GF-D8 (cell line): ENCODE data around the gene CUBN.
"Not testable (repeated sequence)": the region's sequence is repeated elsewhere in the genome, so short reads cannot be mapped to it uniquely, and the experiment has no call there.

Experiments
- DNase-seq: peaks from one replicate; lab custom pipeline; 2025; lab: John Stamatoyannopoulos, UW

Gene CUBN

GRCh38 chr10:17038627-17039026 is 91.0 kb downstream of the CUBN start:
- DNase-seq: no peak

DNA sequence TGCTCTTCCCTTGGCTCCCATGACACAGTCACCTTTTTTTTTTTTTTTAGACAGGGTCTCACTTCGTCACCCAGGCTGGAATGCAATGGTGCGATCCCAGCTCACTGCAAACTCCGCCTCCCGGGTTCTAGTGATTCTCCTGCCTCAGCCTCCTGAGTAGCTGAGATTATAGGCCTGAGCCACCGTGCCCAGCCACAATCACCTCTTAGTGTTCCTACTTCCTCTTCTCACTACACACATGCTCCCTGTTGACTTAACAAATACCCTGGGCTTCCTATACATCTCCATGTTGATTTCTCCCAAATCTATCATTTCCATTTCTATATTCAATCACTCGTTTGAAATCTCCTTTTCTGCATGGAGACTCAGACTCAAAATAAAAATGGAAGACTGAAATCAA is 91.7 kb downstream of the CUBN start:
- DNase-seq: no peak

DNA sequence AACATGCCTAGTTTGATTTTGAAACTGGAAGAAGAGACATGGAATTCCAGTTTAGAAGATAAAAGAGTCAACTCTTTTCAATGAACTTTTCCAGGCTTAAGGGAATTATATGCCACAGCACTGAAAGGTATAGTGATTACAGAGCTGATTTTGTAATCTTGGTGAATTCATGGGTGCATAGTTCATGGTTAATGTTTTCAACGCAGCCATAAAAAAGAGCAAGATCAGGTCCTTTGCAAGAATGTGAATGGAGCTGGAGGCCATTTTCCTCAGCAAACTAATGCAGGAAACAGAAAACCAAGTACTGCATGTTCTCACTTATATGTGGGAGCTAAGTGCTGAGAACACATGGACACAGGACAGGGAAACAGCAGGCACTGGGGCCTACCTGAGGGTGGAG is 94.2 kb downstream of the CUBN start:
- DNase-seq: no peak

- DNase-seq: peak; percentile 5
Measured at GRCh38 chr10:17033529-17034260, 95.9 kb downstream of the CUBN start.

GRCh38 chr10:17031637-17032635 is 97.7 kb downstream of the CUBN start:
- DNase-seq: peak; percentile 74

DNA sequence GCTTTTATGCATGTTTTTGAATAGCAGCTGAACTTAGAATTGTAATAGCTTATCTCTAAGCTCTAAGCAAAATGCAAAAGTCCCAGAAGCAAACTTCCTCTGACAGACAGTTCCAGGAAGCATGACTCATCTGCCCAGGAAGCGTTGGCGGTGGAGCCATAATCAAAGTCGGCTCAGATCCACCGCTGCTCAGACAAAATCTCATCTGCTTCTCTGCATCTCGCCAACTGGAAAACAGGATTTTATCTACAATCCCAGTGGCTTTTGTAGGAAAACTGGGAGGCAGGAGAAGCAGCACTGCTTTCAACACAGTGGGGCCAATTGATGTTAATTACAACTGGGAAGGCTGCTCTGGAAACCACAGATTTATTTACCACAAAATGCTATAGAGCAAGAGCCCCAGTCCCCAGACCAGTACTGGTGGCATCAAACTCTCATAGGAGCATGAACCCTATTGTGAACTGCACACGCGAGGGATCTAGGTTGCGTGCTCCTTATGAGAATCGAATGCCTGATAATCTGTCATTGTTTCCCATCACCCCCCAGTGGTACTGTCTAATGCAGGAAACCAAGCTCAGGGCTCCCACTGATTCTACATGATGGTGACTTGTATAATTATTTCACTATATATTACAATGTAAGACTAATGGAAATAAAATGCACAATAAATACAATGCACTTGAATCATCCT is 99.9 kb downstream of the CUBN start:
- DNase-seq: peak; percentile 45

DNA sequence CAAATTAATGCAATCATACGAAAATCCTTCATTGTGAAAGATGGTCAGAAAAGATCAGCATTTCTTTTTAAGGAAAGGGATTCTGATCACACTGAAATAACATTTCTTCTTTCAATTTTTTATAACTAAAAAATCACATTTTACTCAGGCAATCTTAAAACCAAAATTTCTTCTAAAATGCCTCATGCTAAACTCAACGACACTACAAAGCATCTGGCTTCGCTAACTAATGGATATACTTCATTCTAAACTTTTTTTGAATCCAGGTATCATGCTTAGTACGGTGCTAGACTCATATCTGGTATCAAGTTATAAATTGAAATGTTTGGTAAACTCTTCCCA is 100.4 kb downstream of the CUBN start:
- no peak for DNase-seq

- no peak for DNase-seq
Measured at GRCh38 chr10:17028798-17029197, 100.8 kb downstream of the CUBN start.

GRCh38 chr10:17026686-17027485 is 102.7 kb downstream of the CUBN start:
- no peak for DNase-seq

GRCh38 chr10:17025444-17026295 is 103.9 kb downstream of the CUBN start:
- DNase-seq: no peak

- DNase-seq: no peak
Measured at GRCh38 chr10:17024461-17024860, 105.2 kb downstream of the CUBN start.

DNA sequence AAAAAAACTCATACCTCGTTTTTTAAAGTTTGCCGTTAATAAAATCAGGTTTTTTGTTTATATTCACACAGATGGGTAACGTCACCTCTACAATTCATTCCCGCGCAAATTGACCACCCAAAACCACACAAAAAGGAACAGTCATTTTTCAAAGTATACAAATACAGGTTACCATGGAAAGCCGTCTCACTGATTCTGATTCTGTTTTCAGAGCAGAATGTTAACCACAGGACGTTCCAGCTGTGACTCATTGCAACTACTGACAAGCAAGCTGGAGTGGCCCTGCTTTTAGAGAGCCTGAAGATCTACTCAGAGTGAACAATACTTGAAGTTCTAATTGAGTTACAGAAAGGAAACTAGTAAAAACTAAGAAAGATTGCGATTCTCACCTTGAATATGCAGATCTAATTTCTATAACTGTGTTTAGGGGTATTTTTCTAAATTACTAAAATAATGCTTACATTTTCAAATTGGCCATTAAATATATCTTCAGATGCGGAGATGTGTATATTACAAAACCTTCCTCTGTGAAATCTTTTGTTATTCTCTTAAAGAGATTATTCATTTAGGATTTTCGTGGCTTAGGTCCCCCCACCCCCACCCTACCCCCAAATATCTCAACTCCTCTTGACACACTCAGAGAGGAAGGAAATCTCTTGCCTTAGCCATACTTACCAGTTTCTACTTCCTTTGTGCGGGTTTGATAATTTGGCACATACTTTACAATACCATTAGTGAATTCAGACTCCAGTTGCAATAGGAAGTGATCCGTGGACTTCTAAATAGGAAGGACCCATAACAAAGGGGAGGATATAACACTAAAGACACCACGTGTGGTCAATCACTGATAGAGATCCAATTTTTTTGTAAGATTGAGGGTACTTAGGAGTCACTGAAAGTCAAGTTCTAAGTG is 106.0 kb downstream of the CUBN start:
- DNase-seq: peak; percentile 60

DNA sequence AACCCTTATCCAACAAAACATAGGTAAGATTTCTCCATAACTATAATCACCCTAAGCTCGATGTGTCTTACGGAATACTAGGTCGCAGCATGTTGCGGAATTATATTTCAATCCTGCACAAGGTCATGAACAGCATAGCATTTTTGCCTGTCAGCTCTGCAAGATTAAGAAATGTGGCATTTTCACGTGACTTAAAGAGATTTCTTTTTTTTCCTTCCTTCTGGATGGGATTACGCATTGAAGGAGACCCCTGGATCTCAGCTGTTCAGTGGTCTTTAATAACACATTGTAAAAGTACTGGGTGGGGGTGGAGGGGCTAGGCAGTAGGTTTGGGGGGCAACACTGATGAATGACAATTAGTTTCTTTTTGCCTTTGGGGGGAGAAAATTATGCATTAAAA is 106.7 kb downstream of the CUBN start:
- DNase-seq: no peak

DNA sequence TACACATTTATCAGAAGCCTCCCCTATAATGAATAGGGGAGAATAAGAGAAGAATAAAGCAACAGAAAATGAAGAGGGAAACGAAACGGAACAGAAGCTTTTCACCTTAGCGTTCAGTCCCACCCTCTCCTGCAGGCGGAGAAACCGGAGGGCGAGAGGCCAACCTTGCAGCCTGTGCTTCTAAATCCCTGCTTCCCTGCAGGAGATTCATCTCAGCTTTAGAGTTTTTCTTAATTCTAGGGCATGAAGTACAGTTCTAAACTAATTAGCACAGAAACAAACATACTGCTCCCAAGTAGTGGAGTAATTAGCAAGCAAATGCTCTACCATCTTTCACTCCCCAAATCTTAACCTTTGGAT is 107.2 kb downstream of the CUBN start:
- DNase-seq: no peak

GRCh38 chr10:17021656-17022465 is 107.8 kb downstream of the CUBN start:
- no peak for DNase-seq

DNA sequence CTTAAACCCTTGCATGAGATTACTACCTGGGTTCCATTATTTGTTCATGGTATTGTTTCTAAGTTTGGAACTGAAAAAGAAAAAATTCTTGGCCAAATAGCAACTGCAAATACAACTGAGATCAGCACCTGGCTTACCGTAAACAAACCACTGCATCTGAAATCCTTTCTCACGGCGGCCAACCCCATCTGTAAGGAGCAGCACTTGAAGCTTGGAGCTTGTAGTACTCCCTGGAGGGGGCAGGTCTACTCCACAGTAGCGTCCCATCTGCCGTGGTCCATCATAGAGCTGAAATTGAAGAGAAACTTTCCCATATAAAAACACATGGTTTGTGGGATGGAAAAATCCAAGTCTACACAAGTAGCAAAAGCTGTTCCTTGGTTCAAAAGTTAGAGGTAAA is 109.9 kb downstream of the CUBN start:
- no peak for DNase-seq

DNA sequence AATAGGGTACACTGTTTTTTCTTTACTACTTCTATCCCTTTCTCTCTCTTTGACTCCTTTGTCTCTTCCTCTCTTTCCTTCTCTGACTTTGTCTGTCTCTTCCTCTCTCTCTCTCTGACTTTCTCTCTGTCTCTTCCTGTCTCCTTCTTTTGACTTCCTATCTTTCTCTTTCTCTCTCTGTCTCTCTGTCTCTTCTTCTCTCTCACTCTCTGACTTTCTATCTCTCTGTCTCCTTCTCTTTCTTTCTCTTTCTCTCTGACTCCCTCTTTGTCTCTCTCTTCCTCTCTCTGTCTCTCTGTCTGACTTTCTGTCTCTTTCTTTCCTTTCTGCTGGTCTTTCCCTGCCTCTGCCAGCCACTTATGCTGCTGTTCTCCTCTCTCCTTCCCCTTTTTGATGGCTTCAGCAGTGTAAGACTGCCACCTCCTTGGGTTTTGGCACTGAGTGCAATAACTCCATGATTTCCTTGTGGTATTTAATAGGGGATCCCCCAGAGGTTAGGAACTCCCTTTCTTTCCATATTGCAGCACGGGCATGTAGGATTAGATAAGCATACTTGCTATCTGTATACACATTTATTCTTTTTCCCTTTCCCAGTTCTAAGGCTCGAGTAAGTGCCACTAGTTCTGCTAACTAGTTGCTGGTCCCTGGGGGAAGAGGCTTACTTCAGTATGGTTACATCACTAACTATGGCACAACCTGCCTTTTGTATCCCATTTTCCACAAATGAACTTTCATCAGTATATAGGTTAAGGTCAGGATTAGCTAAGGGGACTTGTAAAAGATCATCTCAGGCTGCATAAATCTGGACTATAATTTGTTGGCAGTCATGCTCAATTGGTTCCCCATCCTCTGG is 116.3 kb downstream of the CUBN start:
- DNase-seq: not testable (repeated sequence)

DNA sequence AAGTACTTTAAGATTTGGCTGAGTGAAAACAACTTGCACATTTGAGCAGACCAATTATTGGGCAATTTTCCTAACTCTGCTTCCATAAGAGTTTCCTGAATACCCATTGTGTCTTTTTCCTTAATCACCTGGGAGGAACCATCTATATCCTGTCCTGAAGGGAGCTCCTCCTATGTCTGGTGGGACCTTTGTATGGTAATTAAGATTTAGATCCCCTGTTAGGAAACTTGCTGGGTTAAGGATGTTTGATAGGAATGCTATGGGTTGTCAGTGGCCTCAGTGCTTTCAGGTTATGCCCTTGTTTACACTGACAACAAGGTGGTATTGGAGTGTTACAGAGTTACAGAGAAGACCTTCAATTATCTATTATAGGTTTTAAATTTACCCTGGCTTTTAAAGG is 116.9 kb downstream of the CUBN start:
- DNase-seq: not testable (repeated sequence)
